H54 (cell line): Measurements from ENCODE around the gene RPS6KA3.

ENCODE experiments used
- DNase-seq: peaks from one replicate; pipeline ENCODE4 v3.0.0; 2011; ENCODE audit warnings: low spot score, mixed read lengths; ENCODE audit not compliant: insufficient read length
- FAIRE-seq: peaks from 3 replicates; lab custom pipeline; 2011; peaks lifted over from hg19 to GRCh38; lab: Jason Lieb, UNC
- POLR2A ChIP-seq: IDR thresholded peaks from 2 replicates; pipeline ENCODE4 v1.6.1; 2011; ENCODE audit warnings: low read depth, mild to moderate bottlenecking, low read length

RPS6KA3 gene

GRCh38 chrX:20124964-20125363, 141.7 kb downstream of the RPS6KA3 start:
- DNase-seq, result no peak
- no peak for FAIRE-seq
- no peak for TF ChIP-seq POLR2A

GRCh38 chrX:20118065-20118824, 148.5 kb downstream of the RPS6KA3 start:
- FAIRE-seq (no peak), DNase-seq (no peak)
- TF ChIP-seq POLR2A, result no peak

- FAIRE-seq (no peak), DNase-seq (no peak)
- TF ChIP-seq POLR2A, result no peak
Observed at GRCh38 chrX:20116577-20117240, 150.0 kb downstream of the RPS6KA3 start, which contains the start of gene MAP7D2. Gene MAP7D2, minus strand, starts transcription at chrX:20116907. Its CDS starts 28 bp downstream, at chrX:20116879.

GRCh38 chrX:20116087-20116576, 150.6 kb downstream of the RPS6KA3 start:
- DNase-seq (no peak), FAIRE-seq (no peak)
- no peak for TF ChIP-seq POLR2A

- no peak for DNase-seq
- no peak for TF ChIP-seq POLR2A
- no peak for FAIRE-seq
Observed at GRCh38 chrX:20112022-20112774, 154.5 kb downstream of the RPS6KA3 start.

- TF ChIP-seq POLR2A, result no peak
- DNase-seq (no peak), FAIRE-seq (no peak)
Observed at GRCh38 chrX:20111271-20111670, 155.4 kb downstream of the RPS6KA3 start.

- DNase-seq (no peak), FAIRE-seq (no peak)
- no peak for TF ChIP-seq POLR2A
Observed at GRCh38 chrX:20101934-20102581, 164.7 kb downstream of the RPS6KA3 start.
